HUES6 (cell line): ENCODE results near the gene RMDN2.

Experiments
- H3K27ac ChIP-seq: 2 replicates; pipeline ENCODE4 v1.7.0; 2013; ENCODE audit warnings: low read depth, mild to moderate bottlenecking, low read length, inconsistent platforms
- H3K27me3 ChIP-seq: 2 replicates; pipeline ENCODE4 v1.6.1; 2013; ENCODE audit warnings: low read length; ENCODE audit not compliant: control insufficient read depth, insufficient read depth
- H3K36me3 ChIP-seq: 2 replicates; pipeline ENCODE4 v1.6.1; 2013; ENCODE audit warnings: low read length; ENCODE audit not compliant: control insufficient read depth, insufficient read depth
- H3K4me1 ChIP-seq: 2 replicates; pipeline ENCODE4 v1.6.1; 2013; ENCODE audit warnings: low read length; ENCODE audit not compliant: control insufficient read depth, insufficient read depth
- H3K4me3 ChIP-seq: 2 replicates; pipeline ENCODE4 v1.5.1; 2013; ENCODE audit warnings: low read depth, low read length
- H3K9ac ChIP-seq: one replicate; pipeline ENCODE4 v1.6.1; 2013; ENCODE audit warnings: mild to moderate bottlenecking, low read length
- H3K9me3 ChIP-seq: 2 replicates; pipeline ENCODE4 v1.6.1; 2013; ENCODE audit warnings: low read depth, low read length; ENCODE audit not compliant: control insufficient read depth, insufficient read depth

Gene RMDN2

DNA sequence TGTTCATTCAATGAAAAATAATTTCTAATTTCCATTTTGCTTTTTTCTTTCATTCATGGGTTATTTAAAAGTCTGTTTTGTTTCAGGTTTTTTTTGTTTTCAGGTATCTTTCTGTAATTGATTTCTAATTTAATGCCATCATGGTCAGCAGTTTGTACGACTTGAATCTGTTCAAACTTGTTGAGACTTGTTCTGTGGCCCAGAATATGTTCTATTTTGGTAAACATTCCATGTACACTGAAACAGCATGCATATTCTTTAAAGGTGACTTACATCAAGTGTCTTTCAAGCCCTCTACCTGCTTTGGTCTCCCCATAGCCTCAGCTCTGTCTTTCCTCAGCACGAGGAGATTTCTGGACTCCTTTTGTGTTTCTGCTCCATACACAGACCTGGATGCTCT, 101.8 kb downstream of the RMDN2 start:
- no peak overlapping the region for H3K27ac ChIP-seq
- H3K36me3 ChIP-seq = no peaks in the 10 kb centered on the region
- no peaks in the 10 kb centered on the region for H3K4me1 ChIP-seq
- H3K27me3 ChIP-seq = no peaks in the 10 kb centered on the region
- H3K9ac ChIP-seq = no peak overlapping the region
- H3K4me3 ChIP-seq = no peak overlapping the region
- H3K9me3 ChIP-seq = no peaks in the 10 kb centered on the region

DNA sequence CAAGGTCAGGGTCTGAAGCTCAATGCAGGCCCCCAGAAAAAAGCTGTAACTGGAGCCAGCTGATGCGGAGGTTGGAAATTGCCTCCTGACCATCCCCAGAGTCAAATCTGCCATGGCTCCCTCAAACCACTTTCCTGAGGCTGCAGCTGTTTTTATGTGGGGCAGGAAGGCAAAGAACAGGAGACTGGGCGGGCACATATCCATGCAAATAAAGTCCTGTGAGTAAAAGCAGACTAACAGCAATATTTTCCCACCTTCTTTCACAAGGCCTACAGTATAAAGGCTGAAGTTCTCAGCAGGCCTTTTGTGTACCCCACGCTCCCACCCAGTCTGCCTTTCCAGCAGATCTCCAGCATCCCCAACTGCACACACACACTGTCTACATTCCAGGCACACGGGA, 103.7 kb downstream of the RMDN2 start:
- Histone ChIP-seq H3K9ac (no peak overlapping the region), H3K27me3 (no peaks in the 10 kb centered on the region), H3K4me1 (no peaks in the 10 kb centered on the region), H3K36me3 (no peaks in the 10 kb centered on the region), H3K4me3 (no peak overlapping the region), H3K27ac (no peak overlapping the region), H3K9me3 (no peaks in the 10 kb centered on the region)

DNA sequence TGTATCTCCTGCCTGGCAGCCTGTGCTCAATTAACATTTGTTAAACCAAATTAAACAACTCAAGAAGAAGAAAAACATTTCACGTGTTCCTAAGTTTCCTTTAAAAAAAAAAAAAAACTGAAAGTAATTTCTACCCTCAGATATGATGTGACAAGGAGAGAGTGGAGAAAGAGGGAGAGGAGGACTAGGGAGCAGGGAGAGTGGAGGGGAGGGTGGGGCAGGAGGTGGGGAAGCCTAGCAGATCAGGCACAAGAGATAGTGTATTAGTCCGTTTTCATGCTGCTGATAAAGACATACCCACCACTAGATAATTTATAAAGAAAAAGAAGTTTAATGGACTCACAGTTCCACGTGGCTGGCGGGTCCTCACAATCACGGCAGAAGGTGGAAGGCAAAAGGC, 104.4 kb downstream of the RMDN2 start:
- no peaks in the 10 kb centered on the region for H3K9me3 ChIP-seq
- no peak overlapping the region for H3K27ac ChIP-seq
- no peaks in the 10 kb centered on the region for H3K27me3 ChIP-seq

DNA sequence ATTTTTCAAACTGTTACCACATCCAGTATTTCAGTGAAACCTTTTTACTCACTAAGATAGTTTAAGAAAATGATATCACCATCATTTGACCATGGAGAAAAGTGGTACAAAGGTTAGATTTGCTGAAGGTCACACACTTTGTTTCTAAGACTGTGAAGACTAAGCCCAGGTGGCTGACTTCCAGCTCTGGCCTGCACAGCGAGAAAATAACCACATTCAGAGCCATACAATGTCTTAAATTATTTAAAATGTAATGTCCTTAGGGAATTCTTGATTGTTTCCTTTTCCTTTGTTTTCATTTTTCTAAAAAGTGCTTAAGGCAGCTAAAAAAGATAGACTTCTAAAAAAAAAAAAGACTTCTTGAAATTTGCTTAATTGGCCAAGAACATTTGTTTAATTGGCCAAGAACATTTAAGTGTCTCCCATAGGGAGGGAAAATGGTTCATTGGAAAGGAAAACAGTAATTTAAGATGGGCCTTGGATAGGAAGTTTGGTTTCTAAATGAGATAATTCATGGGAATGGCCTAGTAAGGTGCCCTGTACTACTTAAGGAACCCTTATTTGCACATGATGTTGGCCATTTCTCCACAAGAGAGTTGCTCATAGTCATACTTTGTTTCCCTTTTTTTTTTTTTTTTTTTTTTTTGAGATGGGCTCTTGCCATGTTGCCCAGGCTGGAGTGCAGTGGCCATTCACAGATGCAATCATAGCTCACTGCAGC, 105.7 kb downstream of the RMDN2 start:
- no peaks in the 10 kb centered on the region for H3K36me3 ChIP-seq
- H3K27me3 ChIP-seq = no peaks in the 10 kb centered on the region; the same call in 1 of the 2 replicates
- no peaks in the 10 kb centered on the region for H3K4me1 ChIP-seq

More for the DNA sequence above, 104.4 kb downstream of the RMDN2 start:
- Histone ChIP-seq H3K36me3 (no peaks in the 10 kb centered on the region), H3K4me3 (no peak overlapping the region), H3K4me1 (no peaks in the 10 kb centered on the region), H3K9ac (no peak overlapping the region)

DNA sequence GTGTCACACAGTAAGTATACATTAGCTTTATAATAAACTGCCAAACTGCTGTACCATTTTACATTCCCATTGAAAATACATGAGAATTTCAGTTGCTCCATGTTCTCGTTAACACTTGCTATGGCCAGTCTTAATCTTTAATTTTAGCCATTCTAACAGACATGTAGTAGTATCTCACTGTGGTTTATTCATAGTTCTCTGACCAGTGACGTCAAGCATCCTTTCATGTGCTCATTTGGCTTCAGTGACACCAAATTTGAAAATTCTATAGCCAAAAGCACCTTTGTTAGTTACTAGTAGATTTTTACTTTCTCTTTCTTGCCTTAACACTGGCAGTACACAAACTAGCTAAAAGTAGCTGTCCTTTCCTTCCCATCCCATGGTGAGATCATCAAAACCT, 107.9 kb downstream of the RMDN2 start:
- Histone ChIP-seq H3K4me1 (no peaks in the 10 kb centered on the region), H3K9me3 (no peaks in the 10 kb centered on the region), H3K36me3 (no peaks in the 10 kb centered on the region), H3K4me3 (no peak overlapping the region), H3K9ac (no peak overlapping the region), H3K27ac (no peak overlapping the region), H3K27me3 (peaks cover 11% of the 10 kb centered on the region; the same call in 1 of the 2 replicates)

More for the DNA sequence above, 105.7 kb downstream of the RMDN2 start:
- no peak overlapping the region for H3K9ac ChIP-seq
- no peak overlapping the region for H3K27ac ChIP-seq
- H3K4me3 ChIP-seq = no peak overlapping the region
- no peaks in the 10 kb centered on the region for H3K9me3 ChIP-seq

DNA sequence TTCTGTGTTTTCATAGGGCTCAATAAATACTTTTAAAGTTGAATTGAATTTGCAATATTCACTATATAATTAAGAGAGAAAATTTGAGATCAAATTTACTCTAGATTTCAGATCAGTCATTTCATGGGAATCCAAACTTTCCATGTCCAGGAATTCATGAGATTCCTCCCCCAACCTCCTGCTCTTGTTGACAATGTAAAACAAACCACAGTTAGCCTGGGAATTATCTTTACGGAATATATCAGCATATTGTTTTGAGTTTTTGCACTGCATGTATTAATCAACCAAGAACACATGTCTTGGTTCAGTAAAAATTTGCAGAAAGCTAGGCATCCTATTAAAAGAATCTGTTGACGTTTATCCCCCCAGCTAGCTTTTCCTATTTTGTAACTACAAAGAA, 108.6 kb downstream of the RMDN2 start:
- Histone ChIP-seq H3K9me3 (no peaks in the 10 kb centered on the region), H3K36me3 (no peaks in the 10 kb centered on the region), H3K9ac (no peak overlapping the region)

DNA sequence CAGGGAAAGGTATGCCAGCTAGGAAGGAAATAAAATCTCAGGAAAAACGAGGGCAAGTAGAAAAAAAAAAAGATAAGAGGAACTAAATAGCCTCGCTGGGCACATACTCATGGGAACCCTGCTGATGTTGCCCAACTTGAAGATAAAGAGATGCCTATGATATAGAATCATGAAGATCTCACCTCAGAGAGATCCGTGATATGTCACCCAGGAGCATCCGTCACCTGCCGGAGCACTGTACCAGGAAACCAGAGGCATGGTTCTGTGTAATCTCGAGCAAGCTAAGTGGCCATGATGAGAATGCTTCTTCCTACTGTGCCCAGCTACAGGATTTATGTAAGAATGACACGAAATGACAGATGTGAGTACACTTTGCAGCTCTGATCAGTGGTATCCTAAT, 110.9 kb downstream of the RMDN2 start:
- no peak overlapping the region for H3K4me3 ChIP-seq
- H3K4me1 ChIP-seq = peaks cover 6% of the 10 kb centered on the region
- H3K27ac ChIP-seq = no peak overlapping the region
- H3K27me3 ChIP-seq = peaks cover 17% of the 10 kb centered on the region; the same call in 1 of the 2 replicates
- H3K36me3 ChIP-seq = no peaks in the 10 kb centered on the region
- no peak overlapping the region for H3K9ac ChIP-seq
- no peaks in the 10 kb centered on the region for H3K9me3 ChIP-seq

More for the DNA sequence above, 108.6 kb downstream of the RMDN2 start:
- Histone ChIP-seq H3K4me3 (no peak overlapping the region), H3K27ac (no peak overlapping the region), H3K4me1 (peaks cover 4% of the 10 kb centered on the region), H3K27me3 (peaks cover 16% of the 10 kb centered on the region; the same call in 1 of the 2 replicates)

DNA sequence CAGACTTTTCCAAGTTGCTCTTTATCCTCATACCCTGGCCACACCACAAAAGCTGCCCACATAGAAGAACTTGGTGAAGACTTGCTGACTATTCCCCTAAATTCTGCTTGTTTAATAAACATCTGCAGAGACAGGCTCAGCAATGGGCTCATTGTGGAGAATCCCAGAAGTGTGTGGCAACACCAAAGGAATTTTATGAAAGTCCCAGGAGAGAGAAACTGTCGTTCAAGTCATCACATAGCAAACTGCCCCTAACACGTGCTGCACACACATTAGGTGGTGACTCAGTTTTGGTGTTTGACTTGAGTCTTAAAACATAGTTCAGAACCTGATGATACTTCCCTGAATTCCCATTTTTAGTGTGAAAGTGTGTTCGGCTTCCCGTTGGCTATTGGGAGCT, 112.2 kb downstream of the RMDN2 start:
- H3K9ac ChIP-seq = no peak overlapping the region
- H3K27me3 ChIP-seq = peaks cover 17% of the 10 kb centered on the region; the same call in 1 of the 2 replicates
- no peaks in the 10 kb centered on the region for H3K9me3 ChIP-seq
- H3K36me3 ChIP-seq = no peaks in the 10 kb centered on the region
- H3K4me1 ChIP-seq = peaks cover 6% of the 10 kb centered on the region
- H3K27ac ChIP-seq = no peak overlapping the region
- no peak overlapping the region for H3K4me3 ChIP-seq

DNA sequence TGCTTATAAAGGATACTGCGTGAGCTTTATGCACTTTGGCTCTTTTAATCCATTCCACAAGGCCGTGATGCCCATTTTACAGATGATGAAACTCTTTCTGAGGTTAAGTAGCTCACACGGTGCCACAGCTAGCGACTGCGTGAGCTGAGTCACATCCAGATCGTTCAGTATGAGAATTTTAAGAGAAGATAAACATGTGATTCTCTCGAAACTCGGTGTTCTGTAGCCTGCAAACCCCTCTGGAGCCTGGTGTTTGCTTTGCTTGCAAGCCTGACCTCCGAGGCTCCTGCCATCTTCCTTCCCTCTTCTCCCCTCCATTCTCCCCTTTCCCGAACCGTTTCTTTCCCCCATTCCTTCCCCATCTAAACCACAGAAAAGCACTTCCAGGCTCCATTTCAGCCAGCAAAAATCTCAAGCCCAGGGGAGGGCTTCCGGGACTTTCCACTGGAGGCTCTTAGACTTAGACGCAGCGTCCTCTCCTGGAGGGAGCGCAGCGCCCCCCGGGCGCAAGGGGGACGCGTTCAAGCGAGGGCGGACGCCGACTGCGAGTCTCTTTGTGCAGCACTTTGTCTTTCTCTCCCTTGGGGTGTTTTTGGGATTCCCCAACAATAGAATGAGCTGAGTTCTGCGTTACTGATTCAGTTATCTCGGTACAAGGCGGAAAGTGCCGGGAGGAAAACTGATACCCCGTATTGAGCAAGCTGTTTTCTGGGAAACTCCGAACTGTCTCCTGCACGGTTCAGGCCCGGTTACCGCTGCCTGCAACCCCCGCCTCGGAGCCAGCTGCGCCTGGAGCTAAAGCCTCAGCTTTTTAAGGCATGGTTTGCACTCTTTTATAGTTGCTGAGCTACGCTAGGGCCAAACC, 112.9 kb downstream of the RMDN2 start:
- Histone ChIP-seq H3K4me3 (peak overlapping the region; percentile 39), H3K27me3 (peaks cover 17% of the 10 kb centered on the region; the same call in 1 of the 2 replicates), H3K36me3 (no peaks in the 10 kb centered on the region), H3K27ac (no peak overlapping the region), H3K4me1 (peaks cover 6% of the 10 kb centered on the region), H3K9ac (peak overlapping the region; percentile 2), H3K9me3 (no peaks in the 10 kb centered on the region; the same call in 1 of the 2 replicates)

DNA sequence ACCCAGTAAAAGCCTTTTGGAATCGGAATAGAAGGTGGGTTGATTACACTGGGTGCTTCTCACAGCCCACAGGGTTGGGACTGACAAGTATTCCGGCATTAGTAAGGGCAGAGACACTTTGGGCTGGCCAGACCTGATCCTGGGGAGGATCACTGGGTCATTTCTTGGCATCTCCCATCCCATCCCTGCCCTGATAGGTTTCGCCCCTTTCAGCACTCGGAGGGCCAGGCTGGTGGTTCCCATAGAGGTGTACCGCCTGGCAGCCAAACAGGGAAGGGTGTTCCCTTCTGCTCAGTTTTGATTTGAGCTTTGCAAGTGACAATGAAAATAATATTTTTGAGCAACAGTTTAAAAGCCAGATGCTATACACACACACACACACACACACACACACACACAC, 113.6 kb downstream of the RMDN2 start:
- no peak overlapping the region for H3K9ac ChIP-seq
- H3K36me3 ChIP-seq = no peaks in the 10 kb centered on the region
- H3K9me3 ChIP-seq = no peaks in the 10 kb centered on the region; the same call in 1 of the 2 replicates
- H3K27ac ChIP-seq = no peak overlapping the region
- peaks cover 17% of the 10 kb centered on the region; the same call in 1 of the 2 replicates for H3K27me3 ChIP-seq
- H3K4me3 ChIP-seq = peak overlapping the region; percentile 39
- peaks cover 6% of the 10 kb centered on the region for H3K4me1 ChIP-seq
